Mesenteric fat pad (tissue), 1 donor: ENCODE results near the gene SMAD4. TPM values are rescaled to one million over a fixed set of nuclear protein-coding genes. Genes with fewer than 3 reads are reported as not detected.

Experiments
- total RNA-seq: library from RNA; stranded (reverse); fragmentation: NEBNext Ultra II Directional; extraction: Animal tissue kit (Norgen Biotek cat#: 25700); gene quantifications from one replicate; pipeline ENCODE4 v1.2.1, GENCODE V29; 2021
- donor health status: DM: yes; HTN: yes; CAD: no.

Gene SMAD4
- total RNA-seq, 1 donor from 2014 or later = 87.0 TPM

Other genes starting within 250 kb of the SMAD4 start
- gene MRO, start 210.2 kb upstream of the SMAD4 start, total RNA-seq = 2.9 TPM
- gene ME2, start 151.1 kb upstream of the SMAD4 start, total RNA-seq = 40.1 TPM
- 6.2 TPM for gene ELAC1, start 62.2 kb upstream of the SMAD4 start, total RNA-seq
- 27.2 TPM for gene MEX3C, start 167.5 kb downstream of the SMAD4 start, total RNA-seq